Progenitor cell of endocrine pancreas (in vitro differentiated cells): Measurements from ENCODE around the gene KCNE4. TPM values are rescaled to one million over a fixed set of nuclear protein-coding genes. Genes with fewer than 3 reads are reported as not detected.

Experiments
- DNase-seq: peaks from one replicate; pipeline ENCODE4 v3.0.0; 2021; ENCODE audit warnings: low spot score; ENCODE audit not compliant: unreplicated experiment
- H3K27ac Mint-ChIP-seq: 2 replicates; pipeline ENCODE4 v1.8.0; 2021; ENCODE audit warnings: mild to moderate bottlenecking, moderate library complexity, mixed read lengths
- H3K27me3 Mint-ChIP-seq: 2 replicates; pipeline ENCODE4 v1.8.0; 2021; ENCODE audit warnings: mixed read lengths
- H3K36me3 Mint-ChIP-seq: 2 replicates; pipeline ENCODE4 v1.8.0; 2022; ENCODE audit warnings: mixed read lengths; ENCODE audit not compliant: insufficient read depth
- H3K4me1 Mint-ChIP-seq: 2 replicates; pipeline ENCODE4 v1.8.0; 2021; ENCODE audit warnings: low read depth, mixed read lengths
- H3K4me3 Mint-ChIP-seq: 2 replicates; pipeline ENCODE4 v1.8.0; 2021; ENCODE audit warnings: low read depth, mild to moderate bottlenecking, moderate library complexity, mixed read lengths
- H3K9me3 Mint-ChIP-seq: 2 replicates; pipeline ENCODE4 v1.8.0; 2021; ENCODE audit warnings: low read depth, mixed read lengths
- CTCF ChIP-seq: fragments of 200-600 bp; sonication (generic); IDR thresholded peaks from one replicate; pipeline ENCODE4 v1.5.0; 2021; ENCODE audit warnings: antibody characterized with exemption, mild to moderate bottlenecking; ENCODE audit not compliant: unreplicated experiment
- total RNA-seq: library from RNA; stranded (reverse); gene quantifications from 2 replicates; pipeline ENCODE4 v1.2.1, GENCODE V29; 2021

Gene KCNE4
- total RNA-seq, 1 donor from 2014 or later = 0.72 TPM

GRCh38 chr2:223055140-223055539 lies 3.1 kb downstream of the KCNE4 start:
- Mint-ChIP-seq H3K27me3 (peaks cover 13% of the 10 kb centered on the region), H3K4me1 (peaks cover 25% of the 10 kb centered on the region), H3K36me3 (no peaks in the 10 kb centered on the region), H3K4me3 (no peak overlapping the region), H3K9me3 (no peaks in the 10 kb centered on the region), H3K27ac (no peak overlapping the region)
- no peak for DNase-seq
- TF ChIP-seq CTCF = no peak

- Mint-ChIP-seq H3K36me3 (no peaks in the 10 kb centered on the region), H3K4me1 (peaks cover 22% of the 10 kb centered on the region), H3K27ac (no peak overlapping the region), H3K4me3 (no peak overlapping the region), H3K9me3 (no peaks in the 10 kb centered on the region), H3K27me3 (peaks cover 8% of the 10 kb centered on the region)
- no peak for TF ChIP-seq CTCF
- DNase-seq = no peak
Measured at GRCh38 chr2:223055836-223056235, 3.8 kb downstream of the KCNE4 start.

- Mint-ChIP-seq H3K27me3 (peaks cover 4% of the 10 kb centered on the region), H3K9me3 (no peaks in the 10 kb centered on the region), H3K36me3 (no peaks in the 10 kb centered on the region), H3K4me3 (no peak overlapping the region), H3K27ac (no peak overlapping the region), H3K4me1 (peaks cover 16% of the 10 kb centered on the region)
- DNase-seq = no peak
- no peak for TF ChIP-seq CTCF
Measured at GRCh38 chr2:223056701-223057418, 4.9 kb downstream of the KCNE4 start.

GRCh38 chr2:223057569-223057968 lies 5.6 kb downstream of the KCNE4 start:
- H3K27ac Mint-ChIP-seq = no peak overlapping the region
- no peak overlapping the region for H3K4me3 Mint-ChIP-seq
- no peaks in the 10 kb centered on the region for H3K36me3 Mint-ChIP-seq
- H3K27me3 Mint-ChIP-seq = peaks cover 2% of the 10 kb centered on the region
- DNase-seq = no peak
- no peaks in the 10 kb centered on the region for H3K9me3 Mint-ChIP-seq
- peaks cover 10% of the 10 kb centered on the region for H3K4me1 Mint-ChIP-seq
- TF ChIP-seq CTCF = no peak

GRCh38 chr2:223058952-223059716 lies 7.1 kb downstream of the KCNE4 start:
- H3K27me3 Mint-ChIP-seq = peaks cover 9% of the 10 kb centered on the region
- no peak overlapping the region for H3K27ac Mint-ChIP-seq
- H3K4me1 Mint-ChIP-seq = peaks cover 8% of the 10 kb centered on the region
- H3K4me3 Mint-ChIP-seq = no peak overlapping the region
- no peak for TF ChIP-seq CTCF
- no peaks in the 10 kb centered on the region for H3K9me3 Mint-ChIP-seq
- no peaks in the 10 kb centered on the region for H3K36me3 Mint-ChIP-seq
- DNase-seq = no peak
